A549 (cell line): ENCODE results near the gene RNF40.

Experiments used
- EHMT2 ChIP-seq: fragments of 200-600 bp; sonication (generic); IDR thresholded peaks from 2 replicates; pipeline ENCODE4 v1.6.1; 2016; ENCODE audit warnings: antibody characterized with exemption, low read depth, mild to moderate bottlenecking, moderate library complexity
- JUN ChIP-seq, 2 experiments: fragments of >200 bp; sonication (Bioruptor Twin); formaldehyde crosslinking; IDR thresholded peaks; 2 replicates in 1 of 2; 3 replicates in 1 of 2; pipeline ENCODE4 v1.6.1; 2016 to 2017
- MAFK ChIP-seq: fragments of 450-650 bp; IDR thresholded peaks from 2 replicates; pipeline ENCODE4 v1.6.1; 2014; ENCODE audit not compliant: partially characterized antibody
- POLR2A ChIP-seq: IDR thresholded peaks from 2 replicates; pipeline ENCODE4 v1.6.1; 2012; ENCODE audit warnings: mild to moderate bottlenecking, low read length
- RAD21 ChIP-seq, 2 experiments: fragments of >200 bp in 1 of 2; sonication (Bioruptor Twin) in 1 of 2; formaldehyde crosslinking in 1 of 2; IDR thresholded peaks in 1 of 2; conservative IDR thresholded peaks in 1 of 2; 2 replicates in 1 of 2; 3 replicates in 1 of 2; pipeline ENCODE4 v1.6.1; 2012 to 2018; ENCODE audit warnings: inconsistent platforms in 1 of 2
- SMC3 ChIP-seq: fragments of >200 bp; sonication (Bioruptor Twin); formaldehyde crosslinking; IDR thresholded peaks from 3 replicates; pipeline ENCODE4 v1.6.1; 2018; ENCODE audit warnings: inconsistent platforms
- SREBF2 ChIP-seq: fragments of 450-650 bp; IDR thresholded peaks from 2 replicates; pipeline ENCODE4 v1.6.1; 2014; ENCODE audit warnings: mild to moderate bottlenecking, moderate library complexity
- TFCP2L1 ChIP-seq: fragments of 250-450 bp; sonication (Bioruptor Pico); IDR thresholded peaks from 2 replicates; pipeline ENCODE4 v1.5.0; 2021; ENCODE audit warnings: mild to moderate bottlenecking
- TF ChIP-seq, protein P1 (sequence below): fragments of >200 bp; sonication (Bioruptor Twin); formaldehyde crosslinking; IDR thresholded peaks from 3 replicates; pipeline ENCODE4 v1.5.1; 2016
- TF ChIP-seq, protein P2 (sequence below): fragments of 450-650 bp; IDR thresholded peaks from 2 replicates; pipeline ENCODE4 v1.6.1; 2014; ENCODE audit warnings: antibody characterized with exemption
- TF ChIP-seq, protein P3 (sequence below): fragments of >200 bp; sonication (Bioruptor Twin); formaldehyde crosslinking; IDR thresholded peaks from 3 replicates; pipeline ENCODE4 v1.6.1; 2016
- TF ChIP-seq, protein P4 (sequence below): IDR thresholded peaks from 2 replicates; pipeline ENCODE4 v1.6.1; 2012
- TF ChIP-seq, protein P5 (sequence below): fragments of 200-600 bp; sonication (generic); IDR thresholded peaks from 2 replicates; pipeline ENCODE4 v1.6.1; 2016; ENCODE audit warnings: antibody characterized with exemption, mild to moderate bottlenecking, moderate library complexity

DNA sequence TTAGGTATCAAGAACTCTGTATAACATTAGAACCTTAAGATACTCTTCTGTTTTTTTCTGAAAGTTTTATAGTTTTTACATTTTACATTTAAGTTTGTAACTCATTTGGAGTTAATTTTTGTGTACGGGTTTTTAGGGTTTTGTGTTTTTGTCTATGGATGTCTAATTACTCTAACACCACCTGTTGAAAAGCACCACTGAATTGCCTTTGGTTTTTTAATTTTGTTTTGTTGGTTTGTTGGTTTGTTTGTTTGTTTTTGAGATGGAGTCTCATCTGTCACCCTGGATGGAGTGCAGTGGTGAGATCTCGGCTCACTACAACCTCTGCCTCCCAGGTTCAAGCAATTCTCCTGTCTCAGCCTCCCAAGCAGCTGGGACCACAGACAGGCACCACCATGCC lies 54.6 kb downstream of the RNF40 start:
- TF ChIP-seq, protein P1, sequence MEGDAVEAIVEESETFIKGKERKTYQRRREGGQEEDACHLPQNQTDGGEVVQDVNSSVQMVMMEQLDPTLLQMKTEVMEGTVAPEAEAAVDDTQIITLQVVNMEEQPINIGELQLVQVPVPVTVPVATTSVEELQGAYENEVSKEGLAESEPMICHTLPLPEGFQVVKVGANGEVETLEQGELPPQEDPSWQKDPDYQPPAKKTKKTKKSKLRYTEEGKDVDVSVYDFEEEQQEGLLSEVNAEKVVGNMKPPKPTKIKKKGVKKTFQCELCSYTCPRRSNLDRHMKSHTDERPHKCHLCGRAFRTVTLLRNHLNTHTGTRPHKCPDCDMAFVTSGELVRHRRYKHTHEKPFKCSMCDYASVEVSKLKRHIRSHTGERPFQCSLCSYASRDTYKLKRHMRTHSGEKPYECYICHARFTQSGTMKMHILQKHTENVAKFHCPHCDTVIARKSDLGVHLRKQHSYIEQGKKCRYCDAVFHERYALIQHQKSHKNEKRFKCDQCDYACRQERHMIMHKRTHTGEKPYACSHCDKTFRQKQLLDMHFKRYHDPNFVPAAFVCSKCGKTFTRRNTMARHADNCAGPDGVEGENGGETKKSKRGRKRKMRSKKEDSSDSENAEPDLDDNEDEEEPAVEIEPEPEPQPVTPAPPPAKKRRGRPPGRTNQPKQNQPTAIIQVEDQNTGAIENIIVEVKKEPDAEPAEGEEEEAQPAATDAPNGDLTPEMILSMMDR = no peak
- TF ChIP-seq, protein P2, sequence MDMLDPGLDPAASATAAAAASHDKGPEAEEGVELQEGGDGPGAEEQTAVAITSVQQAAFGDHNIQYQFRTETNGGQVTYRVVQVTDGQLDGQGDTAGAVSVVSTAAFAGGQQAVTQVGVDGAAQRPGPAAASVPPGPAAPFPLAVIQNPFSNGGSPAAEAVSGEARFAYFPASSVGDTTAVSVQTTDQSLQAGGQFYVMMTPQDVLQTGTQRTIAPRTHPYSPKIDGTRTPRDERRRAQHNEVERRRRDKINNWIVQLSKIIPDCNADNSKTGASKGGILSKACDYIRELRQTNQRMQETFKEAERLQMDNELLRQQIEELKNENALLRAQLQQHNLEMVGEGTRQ = no peak
- TF ChIP-seq, protein P3, sequence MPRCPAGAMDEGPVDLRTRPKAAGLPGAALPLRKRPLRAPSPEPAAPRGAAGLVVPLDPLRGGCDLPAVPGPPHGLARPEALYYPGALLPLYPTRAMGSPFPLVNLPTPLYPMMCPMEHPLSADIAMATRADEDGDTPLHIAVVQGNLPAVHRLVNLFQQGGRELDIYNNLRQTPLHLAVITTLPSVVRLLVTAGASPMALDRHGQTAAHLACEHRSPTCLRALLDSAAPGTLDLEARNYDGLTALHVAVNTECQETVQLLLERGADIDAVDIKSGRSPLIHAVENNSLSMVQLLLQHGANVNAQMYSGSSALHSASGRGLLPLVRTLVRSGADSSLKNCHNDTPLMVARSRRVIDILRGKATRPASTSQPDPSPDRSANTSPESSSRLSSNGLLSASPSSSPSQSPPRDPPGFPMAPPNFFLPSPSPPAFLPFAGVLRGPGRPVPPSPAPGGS = no peak
- TF ChIP-seq POLR2A (no peak), RAD21 (conservative IDR thresholded peaks at IDR 0.05 in 1 of 2, IDR thresholded peaks at IDR 0.05 in 1 of 2) (no peak), SMC3 (no peak), SREBF2 (no peak), JUN (IDR thresholded peaks at IDR 0.05) (no peak), EHMT2 (no peak), MAFK (no peak), TFCP2L1 (CRISPR knock-in tag) (no peak)
- TF ChIP-seq, protein P4, sequence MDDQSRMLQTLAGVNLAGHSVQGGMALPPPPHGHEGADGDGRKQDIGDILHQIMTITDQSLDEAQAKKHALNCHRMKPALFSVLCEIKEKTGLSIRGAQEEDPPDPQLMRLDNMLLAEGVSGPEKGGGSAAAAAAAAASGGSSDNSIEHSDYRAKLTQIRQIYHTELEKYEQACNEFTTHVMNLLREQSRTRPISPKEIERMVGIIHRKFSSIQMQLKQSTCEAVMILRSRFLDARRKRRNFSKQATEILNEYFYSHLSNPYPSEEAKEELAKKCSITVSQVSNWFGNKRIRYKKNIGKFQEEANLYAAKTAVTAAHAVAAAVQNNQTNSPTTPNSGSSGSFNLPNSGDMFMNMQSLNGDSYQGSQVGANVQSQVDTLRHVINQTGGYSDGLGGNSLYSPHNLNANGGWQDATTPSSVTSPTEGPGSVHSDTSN = no peak
- TF ChIP-seq, protein P5, sequence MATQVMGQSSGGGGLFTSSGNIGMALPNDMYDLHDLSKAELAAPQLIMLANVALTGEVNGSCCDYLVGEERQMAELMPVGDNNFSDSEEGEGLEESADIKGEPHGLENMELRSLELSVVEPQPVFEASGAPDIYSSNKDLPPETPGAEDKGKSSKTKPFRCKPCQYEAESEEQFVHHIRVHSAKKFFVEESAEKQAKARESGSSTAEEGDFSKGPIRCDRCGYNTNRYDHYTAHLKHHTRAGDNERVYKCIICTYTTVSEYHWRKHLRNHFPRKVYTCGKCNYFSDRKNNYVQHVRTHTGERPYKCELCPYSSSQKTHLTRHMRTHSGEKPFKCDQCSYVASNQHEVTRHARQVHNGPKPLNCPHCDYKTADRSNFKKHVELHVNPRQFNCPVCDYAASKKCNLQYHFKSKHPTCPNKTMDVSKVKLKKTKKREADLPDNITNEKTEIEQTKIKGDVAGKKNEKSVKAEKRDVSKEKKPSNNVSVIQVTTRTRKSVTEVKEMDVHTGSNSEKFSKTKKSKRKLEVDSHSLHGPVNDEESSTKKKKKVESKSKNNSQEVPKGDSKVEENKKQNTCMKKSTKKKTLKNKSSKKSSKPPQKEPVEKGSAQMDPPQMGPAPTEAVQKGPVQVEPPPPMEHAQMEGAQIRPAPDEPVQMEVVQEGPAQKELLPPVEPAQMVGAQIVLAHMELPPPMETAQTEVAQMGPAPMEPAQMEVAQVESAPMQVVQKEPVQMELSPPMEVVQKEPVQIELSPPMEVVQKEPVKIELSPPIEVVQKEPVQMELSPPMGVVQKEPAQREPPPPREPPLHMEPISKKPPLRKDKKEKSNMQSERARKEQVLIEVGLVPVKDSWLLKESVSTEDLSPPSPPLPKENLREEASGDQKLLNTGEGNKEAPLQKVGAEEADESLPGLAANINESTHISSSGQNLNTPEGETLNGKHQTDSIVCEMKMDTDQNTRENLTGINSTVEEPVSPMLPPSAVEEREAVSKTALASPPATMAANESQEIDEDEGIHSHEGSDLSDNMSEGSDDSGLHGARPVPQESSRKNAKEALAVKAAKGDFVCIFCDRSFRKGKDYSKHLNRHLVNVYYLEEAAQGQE = no peak
